SK-N-DZ (cell line): Measurements from ENCODE around the gene PCSK5.

Source experiments
- DNase-seq: peaks from one replicate; pipeline ENCODE4 v3.0.0-alpha.2; 2015; ENCODE audit warnings: low spot score

Gene PCSK5

GRCh38 chr9:75921391-75922127 is 31.1 kb downstream of the PCSK5 start:
- no peak for DNase-seq

GRCh38 chr9:75926385-75926784 is 35.9 kb downstream of the PCSK5 start:
- DNase-seq = no peak

GRCh38 chr9:75927356-75927755 is 36.9 kb downstream of the PCSK5 start:
- DNase-seq = no peak

GRCh38 chr9:75930190-75930589 is 39.7 kb downstream of the PCSK5 start:
- DNase-seq = no peak

- no peak for DNase-seq
These were observed 40.4 kb downstream of the PCSK5 start for GRCh38 chr9:75930730-75931321.

- DNase-seq = no peak
These were observed 43.5 kb downstream of the PCSK5 start for GRCh38 chr9:75933982-75934381.

GRCh38 chr9:75935591-75935990 is 45.1 kb downstream of the PCSK5 start:
- no peak for DNase-seq

GRCh38 chr9:75937521-75938258 is 47.2 kb downstream of the PCSK5 start:
- DNase-seq = no peak

- DNase-seq = no peak
These were observed 48.5 kb downstream of the PCSK5 start for GRCh38 chr9:75938946-75939345.

- no peak for DNase-seq
These were observed 49.2 kb downstream of the PCSK5 start for GRCh38 chr9:75939536-75940111.

- DNase-seq = no peak
These were observed 50.6 kb downstream of the PCSK5 start for GRCh38 chr9:75941066-75941465.

- DNase-seq = no peak
These were observed 51.3 kb downstream of the PCSK5 start for GRCh38 chr9:75941577-75942311.

- no peak for DNase-seq
These were observed 56.3 kb downstream of the PCSK5 start for GRCh38 chr9:75946766-75947165.

- DNase-seq = no peak
These were observed 56.8 kb downstream of the PCSK5 start for GRCh38 chr9:75947233-75947632.

- no peak for DNase-seq
These were observed 60.5 kb downstream of the PCSK5 start for GRCh38 chr9:75950998-75951397.

GRCh38 chr9:75953218-75953617 is 62.7 kb downstream of the PCSK5 start:
- no peak for DNase-seq

GRCh38 chr9:75956161-75956560 is 65.7 kb downstream of the PCSK5 start:
- no peak for DNase-seq

GRCh38 chr9:75957116-75957515 is 66.6 kb downstream of the PCSK5 start:
- DNase-seq = no peak

GRCh38 chr9:75958226-75958625 is 67.8 kb downstream of the PCSK5 start:
- no peak for DNase-seq

GRCh38 chr9:75960551-75960950 is 70.1 kb downstream of the PCSK5 start:
- DNase-seq = no peak

- DNase-seq = no peak
These were observed 71.7 kb downstream of the PCSK5 start for GRCh38 chr9:75962013-75962661.
